ENCODE data around the gene MATN1.
"Not testable (repeated sequence)": the region's sequence is repeated elsewhere in the genome, so short reads cannot be mapped to it uniquely, and the experiment has no call there.

Gene MATN1

GRCh38 chr1:30692948-30693301 is 30.5 kb downstream of the MATN1 start:
- no peak for DNase-seq
- in situ Hi-C loops (cut with MboI; ENCODE audit: low pct_unique_long_range_greater_than_20kb, low sequenced_read_pairs): no loop called here

GRCh38 chr1:30692201-30692947 is 31.0 kb downstream of the MATN1 start:
- no peak for DNase-seq
- in situ Hi-C loops (cut with MboI; ENCODE audit: low pct_unique_long_range_greater_than_20kb, low sequenced_read_pairs): no loop called here

GRCh38 chr1:30691480-30691879 is 31.9 kb downstream of the MATN1 start:
- in situ Hi-C loops (cut with MboI; ENCODE audit: low pct_unique_long_range_greater_than_20kb, low sequenced_read_pairs): no loop called here
- no peak for DNase-seq

GRCh38 chr1:30689901-30690645 is 33.3 kb downstream of the MATN1 start:
- in situ Hi-C loops (cut with MboI; ENCODE audit: low pct_unique_long_range_greater_than_20kb, low sequenced_read_pairs): no loop called here
- DNase-seq: no peak

- in situ Hi-C loops (cut with MboI; ENCODE audit: low pct_unique_long_range_greater_than_20kb, low sequenced_read_pairs): no loop called here
These were observed 34.2 kb downstream of the MATN1 start for GRCh38 chr1:30688920-30689794.

GRCh38 chr1:30688516-30688915 is 34.9 kb downstream of the MATN1 start:
- DNase-seq; in situ Hi-C loops (cut with MboI; ENCODE audit: low pct_unique_long_range_greater_than_20kb, low sequenced_read_pairs): not testable (repeated sequence)

More at GRCh38 chr1:30688920-30689794, 34.2 kb downstream of the MATN1 start:
- no peak for DNase-seq

GRCh38 chr1:30687886-30688285 is 35.5 kb downstream of the MATN1 start:
- in situ Hi-C loops (cut with MboI; ENCODE audit: low pct_unique_long_range_greater_than_20kb, low sequenced_read_pairs): no loop called here
- no peak for DNase-seq

GRCh38 chr1:30686236-30686935 is 37.0 kb downstream of the MATN1 start:
- in situ Hi-C loops (cut with MboI; ENCODE audit: low pct_unique_long_range_greater_than_20kb, low sequenced_read_pairs): no loop called here

GRCh38 chr1:30685796-30686165 is 37.6 kb downstream of the MATN1 start:
- in situ Hi-C loops (cut with MboI; ENCODE audit: low pct_unique_long_range_greater_than_20kb, low sequenced_read_pairs): no loop called here
- DNase-seq: no peak

More at GRCh38 chr1:30686236-30686935, 37.0 kb downstream of the MATN1 start:
- DNase-seq: no peak

GRCh38 chr1:30684881-30685795 is 38.2 kb downstream of the MATN1 start:
- no peak for DNase-seq

GRCh38 chr1:30684259-30684658 is 39.1 kb downstream of the MATN1 start:
- in situ Hi-C loops (cut with MboI; ENCODE audit: low pct_unique_long_range_greater_than_20kb, low sequenced_read_pairs): no loop called here
- DNase-seq: no peak

More at GRCh38 chr1:30684881-30685795, 38.2 kb downstream of the MATN1 start:
- in situ Hi-C loops (cut with MboI; ENCODE audit: low pct_unique_long_range_greater_than_20kb, low sequenced_read_pairs): no loop called here

- in situ Hi-C loops (cut with MboI; ENCODE audit: low pct_unique_long_range_greater_than_20kb, low sequenced_read_pairs): no loop called here
- no peak for DNase-seq
These were observed 39.7 kb downstream of the MATN1 start for GRCh38 chr1:30683699-30684098.

- DNase-seq: no peak
- in situ Hi-C loops (cut with MboI; ENCODE audit: low pct_unique_long_range_greater_than_20kb, low sequenced_read_pairs): no loop called here
These were observed 40.7 kb downstream of the MATN1 start for GRCh38 chr1:30682396-30683275.

- no peak for DNase-seq
- in situ Hi-C loops (cut with MboI; ENCODE audit: low pct_unique_long_range_greater_than_20kb, low sequenced_read_pairs): no loop called here
These were observed 41.6 kb downstream of the MATN1 start for GRCh38 chr1:30681782-30682181.

GRCh38 chr1:30680879-30681278 is 42.5 kb downstream of the MATN1 start:
- in situ Hi-C loops (cut with MboI; ENCODE audit: low pct_unique_long_range_greater_than_20kb, low sequenced_read_pairs): no loop called here
- no peak for DNase-seq

- no peak for DNase-seq
- in situ Hi-C loops (cut with MboI; ENCODE audit: low pct_unique_long_range_greater_than_20kb, low sequenced_read_pairs): no loop called here
These were observed 43.0 kb downstream of the MATN1 start for GRCh38 chr1:30680429-30680828.

- DNase-seq: no peak
- in situ Hi-C loops (cut with MboI; ENCODE audit: low pct_unique_long_range_greater_than_20kb, low sequenced_read_pairs): no loop called here
These were observed 43.4 kb downstream of the MATN1 start for GRCh38 chr1:30679976-30680305.
